Muscle layer of colon (tissue), 2 donors: Measurements from ENCODE around the gene UBE2M.

ENCODE experiments used
- H3K27ac ChIP-seq: one replicate; pipeline ENCODE4 v1.7.0; 2013; ENCODE audit warnings: low read depth, mild to moderate bottlenecking, low read length, moderate library complexity
- H3K27me3 ChIP-seq, 2 donors: one replicate each; pipeline ENCODE4 v1.7.0; 2013; ENCODE audit warnings: low read length in 2 of 2, mild to moderate bottlenecking in 2 of 2; ENCODE audit not compliant: insufficient read depth in 2 of 2, control insufficient read depth in 1 of 2
- H3K36me3 ChIP-seq: one replicate; pipeline ENCODE4 v1.7.0; 2013; ENCODE audit warnings: mild to moderate bottlenecking, low read length; ENCODE audit not compliant: insufficient read depth
- H3K4me1 ChIP-seq: one replicate; pipeline ENCODE4 v1.7.0; 2013; ENCODE audit warnings: mild to moderate bottlenecking, low read length; ENCODE audit not compliant: insufficient read depth
- H3K4me3 ChIP-seq, 2 donors: one replicate each; pipeline ENCODE4 v1.7.0; 2013; ENCODE audit warnings: low read length in 2 of 2, low read depth in 1 of 2, mild to moderate bottlenecking in 1 of 2, moderate library complexity in 1 of 2
- H3K9ac ChIP-seq: one replicate; pipeline ENCODE4 v1.7.0; 2013; ENCODE audit warnings: low read length
- H3K9me3 ChIP-seq: one replicate; pipeline ENCODE4 v1.7.0; 2013; ENCODE audit warnings: mild to moderate bottlenecking, low read length
- donor health status: abdominal sarcoma.
- donor health status: Adenocarcinoma of cecum.

The UBE2M gene

GRCh38 chr19:58569191-58569942 is 11.0 kb upstream of the UBE2M start:
- Histone ChIP-seq H3K9me3 (no peaks in the 10 kb centered on the region), H3K4me3 (no peak overlapping the region), H3K27ac (no peak overlapping the region), H3K4me1 (peaks cover 18% of the 10 kb centered on the region), H3K36me3 (peaks cover 30% of the 10 kb centered on the region), H3K27me3 (no peaks in the 10 kb centered on the region), H3K9ac (no peak overlapping the region)

DNA sequence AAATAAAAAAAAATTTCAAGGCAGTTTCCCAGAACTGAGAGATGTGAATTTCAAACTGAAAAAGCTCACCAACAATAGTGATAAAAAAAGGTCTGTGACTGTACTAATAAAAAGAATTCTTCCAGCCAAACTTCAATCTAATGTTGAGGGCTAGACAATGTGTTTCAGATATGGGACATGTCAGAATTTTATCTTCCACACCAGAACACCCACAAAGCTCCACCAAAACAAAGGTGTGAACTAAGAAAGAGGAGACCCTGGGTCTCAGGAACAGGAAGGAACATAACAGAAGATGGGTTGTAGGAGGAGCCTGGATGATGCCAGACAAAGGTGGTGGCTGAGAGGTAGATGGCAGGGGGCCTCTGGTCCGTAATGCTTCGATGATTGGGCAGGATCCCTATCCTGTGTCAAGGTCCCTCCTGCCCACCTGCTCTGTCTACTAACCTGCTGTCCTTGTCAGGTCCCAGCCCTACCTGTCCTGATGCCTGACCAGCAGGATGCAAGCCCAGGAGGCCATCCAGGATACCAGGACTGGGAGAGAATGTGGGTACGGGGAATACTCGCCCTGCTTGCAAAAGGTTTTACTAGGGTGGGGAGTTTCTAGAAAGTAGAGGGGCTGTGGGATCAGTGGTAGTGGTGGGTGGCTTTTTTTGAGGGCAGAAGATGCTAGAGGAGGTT is 10.2 kb upstream of the UBE2M start:
- peaks cover 11% of the 10 kb centered on the region for H3K4me1 ChIP-seq
- H3K9me3 ChIP-seq = no peaks in the 10 kb centered on the region
- no peak overlapping the region for H3K27ac ChIP-seq
- H3K9ac ChIP-seq = no peak overlapping the region
- H3K27me3 ChIP-seq = no peaks in the 10 kb centered on the region
- peaks cover 30% of the 10 kb centered on the region for H3K36me3 ChIP-seq
- H3K4me3 ChIP-seq = no peak overlapping the region

- Histone ChIP-seq H3K9me3 (no peaks in the 10 kb centered on the region), H3K36me3 (peaks cover 30% of the 10 kb centered on the region), H3K9ac (no peak overlapping the region), H3K4me3 (no peak overlapping the region), H3K27me3 (no peaks in the 10 kb centered on the region), H3K4me1 (peaks cover 15% of the 10 kb centered on the region), H3K27ac (no peak overlapping the region)
Observed at GRCh38 chr19:58566989-58567388, 8.6 kb upstream of the UBE2M start.

DNA sequence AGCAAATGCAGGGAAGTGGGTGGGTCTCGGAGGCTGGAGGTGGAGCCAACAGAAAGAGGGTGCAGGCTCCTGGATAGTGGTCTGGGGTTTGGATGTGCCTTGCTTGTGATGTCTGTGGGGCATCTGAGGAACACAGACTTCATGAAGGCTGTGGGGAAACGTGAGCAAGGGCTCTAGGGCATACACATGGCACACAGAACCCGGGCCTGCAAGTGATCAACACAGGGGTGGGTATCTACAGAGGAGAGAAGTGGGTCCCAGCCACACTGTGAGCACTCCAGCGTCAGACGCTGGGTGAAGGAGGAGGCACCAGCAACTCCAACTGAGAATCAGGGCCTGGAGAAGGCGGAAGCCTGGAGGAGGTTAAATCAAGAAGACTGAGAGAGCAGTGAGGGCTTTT is 5.4 kb upstream of the UBE2M start:
- H3K9ac ChIP-seq = no peak overlapping the region
- no peaks in the 10 kb centered on the region for H3K9me3 ChIP-seq
- no peak overlapping the region for H3K27ac ChIP-seq

DNA sequence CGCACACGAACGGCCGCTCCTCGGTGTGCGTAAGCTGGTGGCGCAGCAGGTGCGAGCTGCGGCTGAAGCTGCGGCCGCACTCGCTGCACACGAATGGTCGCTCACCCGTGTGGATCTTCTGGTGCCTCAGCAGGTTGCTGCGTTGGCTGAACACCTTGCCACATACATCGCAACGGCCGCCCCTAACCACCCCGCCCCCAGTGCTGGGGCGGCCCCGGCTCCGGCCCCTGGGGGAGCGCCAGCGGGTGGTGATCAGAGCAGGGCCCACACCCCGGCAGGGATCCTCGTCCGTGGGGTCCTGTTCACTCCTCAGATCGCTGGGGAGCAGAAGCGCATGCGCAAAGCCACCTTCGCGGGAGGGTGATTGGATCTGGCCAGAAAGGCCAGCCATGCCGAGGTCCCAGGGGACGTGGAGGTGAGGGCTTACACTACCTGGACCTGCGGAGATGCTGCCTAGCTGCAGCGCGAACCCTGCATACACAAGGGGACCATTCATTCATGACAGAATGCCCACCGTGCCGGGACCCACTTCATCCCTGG is 4.7 kb upstream of the UBE2M start:
- peaks cover 36% of the 10 kb centered on the region for H3K4me1 ChIP-seq
- H3K4me3 ChIP-seq = peak overlapping the region; percentile 64 to 75
- H3K36me3 ChIP-seq = no peaks in the 10 kb centered on the region
- H3K9me3 ChIP-seq = no peaks in the 10 kb centered on the region
- H3K9ac ChIP-seq = no peak overlapping the region
- no peaks in the 10 kb centered on the region for H3K27me3 ChIP-seq
- H3K27ac ChIP-seq = no peak overlapping the region

More for the DNA sequence above, 5.4 kb upstream of the UBE2M start:
- Histone ChIP-seq H3K27me3 (no peaks in the 10 kb centered on the region), H3K4me3 (no peak overlapping the region), H3K36me3 (peaks cover 7% of the 10 kb centered on the region), H3K4me1 (peaks cover 36% of the 10 kb centered on the region)

DNA sequence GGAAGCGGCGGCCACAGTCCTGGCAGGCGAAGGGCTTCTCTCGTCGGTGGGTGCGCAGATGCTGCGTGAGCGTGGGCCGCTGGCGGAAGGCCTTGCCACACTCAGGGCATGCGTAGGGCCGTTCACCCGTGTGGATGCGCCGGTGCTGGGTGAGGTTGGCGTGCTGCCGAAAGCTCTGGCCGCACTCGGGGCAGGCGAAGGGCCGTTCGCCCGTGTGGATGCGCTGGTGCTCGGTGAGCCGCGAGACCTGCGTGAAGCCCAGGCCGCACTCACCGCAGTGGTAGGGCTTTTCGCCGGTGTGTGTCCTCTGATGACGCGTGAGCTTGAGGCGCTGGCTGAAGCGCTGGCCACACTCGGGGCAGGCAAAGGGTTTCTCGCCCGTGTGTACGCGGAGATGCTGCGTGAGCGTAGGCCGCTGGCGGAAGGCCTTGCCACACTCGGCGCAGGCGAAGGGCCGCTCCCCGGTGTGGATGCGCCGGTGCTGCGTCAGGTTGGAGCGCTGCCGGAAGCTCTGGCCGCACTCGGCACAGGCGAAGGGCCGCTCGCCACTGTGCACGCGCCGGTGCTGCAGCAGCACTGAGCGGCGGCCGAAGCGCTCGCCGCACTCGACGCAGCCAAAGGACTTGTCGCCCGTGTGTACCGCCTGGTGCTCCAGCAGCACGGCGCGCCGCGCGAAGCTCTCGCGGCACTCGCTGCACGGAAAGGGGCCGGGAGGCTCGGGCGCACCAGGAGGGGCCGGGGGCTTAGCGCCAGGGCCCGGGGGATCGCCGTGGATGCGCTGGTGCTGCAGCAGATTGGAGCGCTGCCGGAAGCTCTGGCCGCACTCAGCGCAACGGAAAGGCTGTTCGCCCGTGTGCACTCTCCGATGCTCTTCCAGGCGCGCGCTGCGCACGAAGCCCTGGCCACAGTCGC is 4.0 kb upstream of the UBE2M start:
- Histone ChIP-seq H3K27me3 (no peaks in the 10 kb centered on the region), H3K27ac (peak overlapping the region; percentile 19), H3K4me1 (peaks cover 40% of the 10 kb centered on the region), H3K36me3 (no peaks in the 10 kb centered on the region), H3K9ac (no peak overlapping the region), H3K9me3 (no peaks in the 10 kb centered on the region), H3K4me3 (peak overlapping the region; percentile 64 to 75)

- H3K9ac ChIP-seq = no peak overlapping the region
- peak overlapping the region; percentile 19 for H3K27ac ChIP-seq
- no peaks in the 10 kb centered on the region for H3K27me3 ChIP-seq
- peaks cover 5% of the 10 kb centered on the region for H3K36me3 ChIP-seq
- no peaks in the 10 kb centered on the region for H3K9me3 ChIP-seq
- H3K4me3 ChIP-seq = peak overlapping the region; percentile 64 to 75
- H3K4me1 ChIP-seq = peaks cover 48% of the 10 kb centered on the region
Observed at GRCh38 chr19:58561373-58562121, 3.1 kb upstream of the UBE2M start.

- Histone ChIP-seq H3K4me3 (no peak overlapping the region), H3K9me3 (no peaks in the 10 kb centered on the region), H3K4me1 (peaks cover 53% of the 10 kb centered on the region), H3K27me3 (no peaks in the 10 kb centered on the region), H3K9ac (no peak overlapping the region), H3K36me3 (peaks cover 11% of the 10 kb centered on the region), H3K27ac (no peak overlapping the region)
Observed at GRCh38 chr19:58560921-58561320, 2.5 kb upstream of the UBE2M start.

DNA sequence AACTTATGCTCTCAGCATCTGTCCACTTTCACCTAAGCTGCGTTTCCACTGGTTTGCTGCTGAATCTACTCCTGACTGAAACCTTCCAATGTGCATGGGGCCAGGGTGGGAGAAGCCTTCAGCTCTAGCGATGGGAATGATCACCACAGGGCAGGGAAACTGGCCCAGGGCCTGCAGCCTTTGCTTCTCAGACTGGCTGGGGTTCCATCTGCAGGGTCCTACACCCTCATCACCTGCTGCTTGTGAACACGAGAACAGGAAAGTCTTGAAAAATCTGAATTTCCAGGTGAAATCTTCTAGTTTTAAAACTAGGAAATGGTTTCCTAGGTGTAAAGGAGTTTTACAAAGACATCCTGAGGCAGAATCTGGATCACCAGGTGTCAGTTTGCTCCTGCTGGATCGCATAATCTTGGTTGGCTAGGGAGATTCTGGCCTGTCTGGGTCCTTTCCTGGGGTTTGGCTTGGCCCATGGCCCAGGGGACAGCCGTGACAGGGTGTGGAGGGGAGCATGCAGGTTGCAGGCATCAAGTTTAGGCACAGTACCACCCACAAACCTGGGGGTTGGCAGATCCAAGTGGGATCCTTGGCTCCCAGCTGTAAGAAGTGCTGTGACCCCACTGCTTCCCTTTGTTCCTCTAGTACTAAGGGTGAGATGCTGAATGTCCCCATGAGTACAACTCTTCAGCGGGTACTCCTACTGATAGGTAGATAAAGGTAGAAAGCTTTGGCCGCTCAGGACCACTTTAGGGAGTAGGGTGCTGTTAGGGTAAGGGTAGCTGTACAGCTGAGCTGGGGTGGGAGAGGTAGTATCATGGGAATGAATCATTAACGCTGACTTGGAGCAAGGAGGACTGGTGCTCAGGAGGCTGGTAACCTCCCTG is 1.8 kb upstream of the UBE2M start:
- Histone ChIP-seq H3K9me3 (no peaks in the 10 kb centered on the region), H3K27me3 (no peaks in the 10 kb centered on the region), H3K9ac (no peak overlapping the region), H3K4me1 (peaks cover 57% of the 10 kb centered on the region), H3K27ac (peak overlapping the region; percentile 93), H3K36me3 (peaks cover 12% of the 10 kb centered on the region), H3K4me3 (peak overlapping the region; percentile 38 to 95)
